Neural cell (in vitro differentiated cells): ENCODE measurements around the gene ANKRD44. TPM values are rescaled to one million over a fixed set of nuclear protein-coding genes. Genes with fewer than 3 reads are reported as not detected.

Source experiments
- H2AFZ ChIP-seq: fragments of 200-600, 300-800 bp; sonication (generic), shearing (Covaris generic); 2 replicates; pipeline ENCODE4 v1.6.0; 2014; ENCODE audit warnings: low read depth, mild to moderate bottlenecking, antibody characterized with exemption, low read length, moderate library complexity
- H3F3A ChIP-seq: fragments of 200-600 bp; shearing (Covaris generic); 2 replicates; pipeline ENCODE4 v1.6.1; 2016; ENCODE audit warnings: mild to moderate bottlenecking, moderate library complexity, mixed read lengths, antibody characterized with exemption, low read length; ENCODE audit not compliant: insufficient read depth, poor library complexity, severe bottlenecking
- H3K27ac ChIP-seq: fragments of 200-600, 300-800 bp; sonication (generic), shearing (Covaris generic); 2 replicates; pipeline ENCODE4 v1.5.1; 2014; ENCODE audit warnings: mild to moderate bottlenecking, low read length, moderate library complexity
- H3K27me3 ChIP-seq: fragments of 300-800, 200-600 bp; sonication (generic), shearing (Covaris generic); 2 replicates; pipeline ENCODE4 v1.6.0; 2014; ENCODE audit warnings: mild to moderate bottlenecking, low read depth, low read length, moderate library complexity; ENCODE audit not compliant: insufficient read depth
- H3K36me3 ChIP-seq: fragments of 300-800, 200-600 bp; sonication (generic), shearing (Covaris generic); 2 replicates; pipeline ENCODE4 v1.5.1; 2014; ENCODE audit warnings: mild to moderate bottlenecking, antibody characterized with exemption, low read length, moderate library complexity; ENCODE audit not compliant: insufficient read depth
- H3K4me2 ChIP-seq: fragments of 300-800, 200-600 bp; sonication (generic), shearing (Covaris generic); 2 replicates; pipeline ENCODE4 v1.6.0; 2014; ENCODE audit warnings: mild to moderate bottlenecking, low read length
- H3K4me3 ChIP-seq: fragments of 300-800, 200-600 bp; sonication (generic), shearing (Covaris generic); 2 replicates; pipeline ENCODE4 v1.5.1; 2014; ENCODE audit warnings: mild to moderate bottlenecking, low read length, moderate library complexity
- H3K79me2 ChIP-seq: fragments of 200-600 bp; shearing (Covaris generic); replicated peaks from 2 replicates; pipeline ENCODE4 v1.6.0; 2014; ENCODE audit warnings: mild to moderate bottlenecking, low read length, moderate library complexity; ENCODE audit not compliant: insufficient read depth
- H3K9ac ChIP-seq: fragments of 300-800, 200-600 bp; sonication (generic), shearing (Covaris generic); 2 replicates; pipeline ENCODE4 v1.6.1; 2016; ENCODE audit warnings: mild to moderate bottlenecking, low read length, mixed read lengths
- H3K9me2 ChIP-seq: fragments of 200-600 bp; shearing (Covaris generic); 2 replicates; pipeline ENCODE4 v1.6.1; 2016; ENCODE audit warnings: mild to moderate bottlenecking, low read length, mixed read lengths; ENCODE audit not compliant: insufficient read depth
- H3K9me3 ChIP-seq: fragments of 200-600, 300-800 bp; sonication (generic), shearing (Covaris generic); 2 replicates; pipeline ENCODE4 v1.6.1; 2016; ENCODE audit warnings: mild to moderate bottlenecking, mixed run types, low read length, moderate library complexity, mixed read lengths
- H4K20me1 ChIP-seq: fragments of 200-600 bp; shearing (Covaris generic); 2 replicates; pipeline ENCODE4 v1.6.1; 2016; ENCODE audit warnings: mild to moderate bottlenecking, mixed run types; ENCODE audit not compliant: insufficient read depth
- CTCF ChIP-seq: fragments of 450-650 bp; IDR thresholded peaks from 2 replicates; pipeline ENCODE4 v1.5.1; 2014; ENCODE audit warnings: antibody characterized with exemption, mild to moderate bottlenecking, moderate library complexity; ENCODE audit not compliant: poor library complexity, severe bottlenecking
- EP300 ChIP-seq: fragments of 450-650 bp; conservative IDR thresholded peaks from 2 replicates; pipeline ENCODE4 v1.6.1; 2014; ENCODE audit warnings: antibody characterized with exemption, mild to moderate bottlenecking, moderate library complexity; ENCODE audit not compliant: poor library complexity, severe bottlenecking
- EZH2 ChIP-seq: fragments of 200-600, 300-800 bp; shearing (Covaris generic), sonication (generic); IDR thresholded peaks from 2 replicates; pipeline ENCODE4 v1.6.1; 2014; ENCODE audit warnings: antibody characterized with exemption, low read length, borderline replicate concordance, mild to moderate bottlenecking; ENCODE audit not compliant: insufficient read depth, poor library complexity, severe bottlenecking
- MXI1 ChIP-seq: fragments of 450-650 bp; conservative IDR thresholded peaks from 2 replicates; pipeline ENCODE4 v1.6.1; 2014; ENCODE audit warnings: antibody characterized with exemption, mild to moderate bottlenecking; ENCODE audit not compliant: poor library complexity, severe bottlenecking
- POLR2AphosphoS5 ChIP-seq: IDR thresholded peaks from 2 replicates; pipeline ENCODE4 v1.6.1; 2012
- RAD21 ChIP-seq: fragments of 450-650 bp; conservative IDR thresholded peaks from 2 replicates; pipeline ENCODE4 v1.6.1; 2014; ENCODE audit warnings: antibody characterized with exemption, mild to moderate bottlenecking, moderate library complexity
- REST ChIP-seq: IDR thresholded peaks from 2 replicates; pipeline ENCODE4 v1.6.1; 2012; ENCODE audit warnings: borderline replicate concordance
- SMC3 ChIP-seq: fragments of 450-650 bp; conservative IDR thresholded peaks from 2 replicates; pipeline ENCODE4 v1.6.1; 2014; ENCODE audit warnings: antibody characterized with exemption, mild to moderate bottlenecking, moderate library complexity; ENCODE audit not compliant: poor library complexity
- TAF1 ChIP-seq: IDR thresholded peaks from 2 replicates; pipeline ENCODE4 v1.6.1; 2012; ENCODE audit warnings: low read depth
- polyA plus RNA-seq: library from polyadenylated mRNA; depleted of rRNA; stranded (reverse); fragments of >200 nt; gene quantifications from 2 replicates; pipeline ENCODE4 v1.2.3, GENCODE V29; 2014

ANKRD44 gene
- polyA plus RNA-seq, 1 donor from 2014 or later = 94.3 TPM

- Histone ChIP-seq H3K9me2 (no peaks in the 10 kb centered on the region), H3K4me3 (no peak overlapping the region), H3K9me3 (no peaks in the 10 kb centered on the region), H4K20me1 (no peaks in the 10 kb centered on the region), H3F3A (no peaks in the 10 kb centered on the region), H2AFZ (no peak overlapping the region), H3K4me2 (no peak overlapping the region), H3K27ac (no peak overlapping the region), H3K36me3 (no peaks in the 10 kb centered on the region), H3K9ac (no peak overlapping the region), H3K27me3 (no peaks in the 10 kb centered on the region), H3K79me2 (no peaks in the 10 kb centered on the region)
- TF ChIP-seq RAD21 = no peak
- TF ChIP-seq MXI1 = no peak
- TF ChIP-seq POLR2AphosphoS5 = no peak
- no peak for TF ChIP-seq EZH2
- TF ChIP-seq EP300 = no peak
- no peak for TF ChIP-seq CTCF
- no peak for TF ChIP-seq REST
- no peak for TF ChIP-seq SMC3
- TF ChIP-seq TAF1 = no peak
Measured at GRCh38 chr2:197116306-197116879, 194.2 kb downstream of the ANKRD44 start.

GRCh38 chr2:197115325-197115724 is 195.3 kb downstream of the ANKRD44 start:
- H3K27me3 ChIP-seq = no peaks in the 10 kb centered on the region
- no peaks in the 10 kb centered on the region for H3K79me2 ChIP-seq
- no peak overlapping the region for H2AFZ ChIP-seq
- H3K4me3 ChIP-seq = no peak overlapping the region
- H3K9me3 ChIP-seq = no peaks in the 10 kb centered on the region
- H3K4me2 ChIP-seq = no peak overlapping the region
- no peaks in the 10 kb centered on the region for H4K20me1 ChIP-seq
- TF ChIP-seq SMC3 (no peak), EZH2 (no peak), POLR2AphosphoS5 (no peak), EP300 (no peak), MXI1 (no peak), RAD21 (no peak), REST (no peak), CTCF (no peak), TAF1 (no peak)
- no peaks in the 10 kb centered on the region for H3F3A ChIP-seq
- no peak overlapping the region for H3K27ac ChIP-seq
- H3K36me3 ChIP-seq = no peaks in the 10 kb centered on the region
- no peaks in the 10 kb centered on the region for H3K9me2 ChIP-seq
- no peak overlapping the region for H3K9ac ChIP-seq
